ENCODE data around the gene SCYL1.
A peak's percentile ranks its signal among the peaks of the same experiment; 100 is the strongest.

Gene SCYL1

DNA sequence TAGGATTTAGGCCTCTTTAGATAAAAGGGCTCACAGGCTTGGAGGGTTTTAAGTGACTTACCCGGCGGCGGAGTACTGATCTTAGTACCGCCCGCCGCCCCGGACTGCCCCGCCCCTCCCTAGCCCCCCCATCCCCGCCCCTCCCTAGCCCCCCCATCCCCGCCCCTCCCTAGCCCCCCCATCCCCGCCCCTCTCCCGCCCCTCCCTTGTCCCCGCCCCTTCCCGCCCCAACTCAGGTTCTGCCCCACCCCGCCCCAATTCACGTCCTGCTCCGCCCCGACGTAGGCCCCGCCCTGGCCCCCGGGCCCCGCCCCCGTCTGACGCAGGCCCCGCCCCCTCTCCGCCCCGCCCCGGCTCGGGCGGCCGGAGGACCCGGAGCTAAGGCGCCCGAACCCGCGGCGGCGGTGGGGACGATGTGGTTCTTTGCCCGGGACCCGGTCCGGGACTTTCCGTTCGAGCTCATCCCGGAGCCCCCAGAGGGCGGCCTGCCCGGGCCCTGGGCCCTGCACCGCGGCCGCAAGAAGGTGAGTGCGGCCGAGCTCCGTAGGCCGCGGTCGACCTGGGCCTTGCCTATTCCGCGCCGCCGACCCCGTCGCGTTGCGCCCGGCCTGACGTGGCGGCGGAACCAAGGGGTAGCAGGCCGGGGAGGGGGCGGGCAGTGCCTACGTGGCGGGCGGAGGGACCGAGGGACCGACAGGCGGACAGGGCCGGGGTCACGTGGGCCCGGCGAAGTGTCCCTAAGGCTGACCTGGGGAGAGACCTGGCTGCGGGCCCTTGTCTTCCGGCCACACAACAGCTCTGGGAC lies at the start of gene SCYL1:
TSS of gene SCYL1 (plus strand) at position 343 of the 805 bp plus-strand sequence. CDS start at position 414, 71 bp downstream.
- peak; percentile 72 to 79 for DNase-seq (ENCODE audit: low read depth in 1 of 2, low spot score in 1 of 2)

DNA sequence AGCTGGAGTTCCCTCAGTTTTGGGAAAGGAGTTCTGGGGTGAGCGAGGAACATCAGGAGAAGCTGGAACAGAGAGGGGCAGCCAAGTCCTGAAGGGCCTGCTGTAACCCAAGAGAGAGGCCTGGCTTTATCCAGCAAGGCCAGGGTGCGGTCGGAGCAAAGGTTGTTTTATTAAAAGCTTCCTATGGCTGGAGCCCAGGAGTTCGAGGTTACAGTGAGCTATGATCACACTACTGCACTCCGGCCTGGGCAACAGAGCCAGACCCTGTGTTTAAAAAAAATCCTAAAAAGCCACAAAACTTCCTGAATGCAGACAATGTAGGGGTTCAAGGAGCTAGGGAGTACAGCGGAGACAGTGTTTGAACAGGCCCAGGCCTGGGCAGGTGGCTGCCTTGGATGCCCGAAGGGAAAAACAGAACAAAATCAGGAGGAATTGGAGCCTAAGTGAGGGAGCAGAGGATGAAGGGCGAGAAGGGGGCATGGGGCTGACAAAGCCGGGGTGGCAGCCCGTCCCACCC lies 48.2 kb upstream of the SCYL1 start:
- DNase-seq (ENCODE audit: low read depth in 1 of 2, low spot score in 1 of 2): no peak

DNA sequence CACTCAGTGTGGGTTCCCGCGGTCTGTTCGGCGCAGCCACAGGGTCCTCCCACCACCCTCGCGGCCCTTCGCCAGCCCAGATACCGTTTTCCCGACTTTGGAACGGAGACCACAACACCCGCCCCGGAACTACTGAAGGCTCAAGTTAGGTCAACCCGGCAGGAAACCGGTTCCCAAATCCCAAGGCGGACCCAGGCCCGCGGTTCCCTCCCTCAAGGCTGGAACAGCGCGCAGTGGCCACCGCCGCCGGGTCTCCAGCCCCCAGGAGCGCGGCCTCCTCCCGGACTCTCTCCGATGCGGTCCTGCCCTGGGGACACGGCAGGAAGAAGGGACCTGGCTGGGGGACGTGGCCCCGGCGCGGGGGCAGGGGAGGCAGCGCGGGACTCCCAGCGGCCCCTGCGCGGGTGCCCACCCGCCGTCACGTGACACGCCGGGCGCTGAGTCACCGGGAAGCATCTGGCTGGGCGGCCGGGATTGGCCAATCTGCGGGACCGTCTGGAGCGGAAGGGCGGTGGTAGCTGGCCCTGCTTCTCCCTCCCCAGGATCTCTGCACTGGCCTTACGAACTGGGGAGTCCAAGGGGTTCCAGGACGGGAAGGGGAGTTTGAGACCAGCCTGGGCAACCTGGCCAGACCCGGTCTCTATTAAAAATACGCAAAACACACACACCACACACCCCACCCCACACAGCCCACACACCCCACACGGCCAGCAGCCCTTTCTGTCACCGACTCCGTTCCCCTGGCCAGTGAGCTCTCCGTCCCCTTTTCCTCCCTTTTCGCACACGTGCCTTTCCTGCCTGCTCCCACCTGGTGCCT lies 47.5 kb upstream of the SCYL1 start:
- DNase-seq (ENCODE audit: low read depth in 1 of 2, low spot score in 1 of 2): peak; percentile 81 to 86

DNA sequence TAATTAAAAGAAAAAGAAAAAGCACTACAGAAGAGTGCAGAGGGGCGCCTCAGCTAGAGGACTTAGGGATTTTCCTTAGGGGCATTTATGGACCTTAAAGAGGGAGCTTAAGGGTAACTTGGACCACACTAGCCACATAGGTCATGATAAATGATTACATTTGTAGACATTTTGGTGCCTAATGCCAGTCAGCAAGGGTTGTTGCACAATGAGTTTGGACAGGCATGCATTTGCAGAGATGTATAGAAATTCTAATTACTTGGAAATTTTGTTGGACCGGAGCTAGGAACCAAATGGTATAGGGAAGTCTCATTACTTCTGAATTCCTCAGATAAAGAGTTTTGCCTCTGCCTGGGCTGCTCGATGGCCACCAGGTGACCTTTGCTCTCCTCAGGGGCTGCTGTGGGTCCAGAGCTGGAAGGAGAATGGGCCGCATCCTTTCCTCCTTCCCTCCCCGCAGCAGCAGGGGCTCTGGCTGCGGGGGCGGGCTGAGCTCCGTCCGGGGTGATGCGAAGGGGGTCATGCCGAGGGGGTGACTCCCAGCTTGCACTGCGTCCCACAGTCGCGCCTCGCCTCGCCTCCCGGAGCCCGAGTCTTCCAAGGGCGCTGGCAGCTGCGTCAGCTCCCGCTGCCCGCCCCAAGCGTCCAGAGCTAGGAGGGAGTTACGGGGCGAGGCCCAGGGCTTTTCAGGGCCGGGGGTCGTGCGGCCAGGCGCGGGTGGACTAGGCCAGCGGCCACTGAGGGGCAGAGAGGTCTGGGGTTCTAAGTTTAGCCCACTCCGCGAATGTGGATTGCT lies 46.3 kb upstream of the SCYL1 start:
- DNase-seq (ENCODE audit: low read depth in 1 of 2, low spot score in 1 of 2): no peak

DNA sequence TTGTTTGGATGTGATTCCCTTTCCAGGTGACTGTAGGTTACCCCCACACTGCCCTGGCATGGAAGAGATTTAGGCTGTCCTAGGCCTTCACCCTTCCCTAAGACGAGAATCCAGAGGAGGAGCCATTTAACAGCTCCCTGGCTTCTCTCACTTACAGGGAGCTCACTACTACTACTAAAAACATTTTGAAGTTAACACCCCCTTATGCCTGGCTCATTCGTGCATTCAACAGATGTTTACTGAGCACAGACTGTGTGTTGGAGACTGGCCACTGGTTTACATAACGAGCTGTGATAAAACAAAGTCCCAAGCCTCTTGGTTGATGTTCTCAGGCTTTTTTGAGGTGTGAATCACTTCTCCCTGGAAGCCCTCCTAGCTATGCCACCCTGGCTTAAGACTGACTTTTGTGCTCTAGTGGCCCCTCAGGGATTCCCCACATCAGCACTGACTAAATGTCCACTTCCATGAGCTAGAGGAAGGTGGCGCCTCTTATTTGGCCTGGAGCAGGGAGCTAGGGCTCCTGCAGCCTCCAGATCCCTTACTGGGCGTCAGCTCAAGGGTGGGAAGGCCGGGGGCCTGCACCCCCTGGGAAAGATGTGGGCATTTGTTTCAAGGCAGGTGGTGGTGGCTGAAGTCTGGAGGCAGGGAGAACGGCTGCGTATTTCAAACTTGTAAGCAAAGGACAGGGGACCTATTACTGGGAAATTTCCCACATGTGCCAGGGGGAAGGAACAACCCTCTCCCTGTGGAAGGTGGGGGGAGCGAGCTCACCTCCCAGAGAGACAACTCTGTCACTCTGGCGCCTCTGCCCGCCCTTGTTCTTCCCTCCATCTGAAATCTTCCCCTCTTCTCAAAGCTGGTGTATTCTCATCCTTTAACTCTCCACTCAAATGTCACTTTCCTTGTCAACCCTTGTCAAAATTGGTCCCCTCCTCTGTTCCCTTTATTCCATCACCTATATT lies 45.4 kb upstream of the SCYL1 start:
- DNase-seq (ENCODE audit: low read depth in 1 of 2, low spot score in 1 of 2): no peak

DNA sequence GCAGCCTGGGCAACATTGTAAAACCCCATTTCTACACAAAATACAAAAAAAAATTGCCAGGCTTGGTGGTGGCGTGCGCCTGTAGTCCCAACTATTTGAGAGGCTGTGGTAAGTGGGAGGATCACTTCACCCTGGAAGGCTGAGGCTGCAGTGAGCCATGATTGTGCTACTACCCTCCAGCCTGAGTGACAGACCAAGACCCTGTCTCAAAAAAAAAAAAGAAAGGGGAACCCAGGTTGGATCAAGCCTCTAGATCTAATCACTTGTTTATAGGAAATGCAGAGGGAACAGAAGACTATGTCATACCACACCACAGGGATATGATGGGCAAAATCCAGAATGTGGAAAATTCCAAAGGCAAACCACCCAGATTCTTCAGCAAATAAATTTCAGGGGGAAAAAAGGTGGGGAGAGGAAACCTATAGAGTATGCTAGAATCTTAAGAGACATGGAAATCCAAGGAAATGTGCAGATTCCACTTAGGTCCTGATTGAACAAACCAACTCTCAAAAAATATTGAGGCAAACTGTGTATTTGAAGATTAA lies 42.5 kb upstream of the SCYL1 start:
- no peak for DNase-seq (ENCODE audit: low read depth in 1 of 2, low spot score in 1 of 2)

DNA sequence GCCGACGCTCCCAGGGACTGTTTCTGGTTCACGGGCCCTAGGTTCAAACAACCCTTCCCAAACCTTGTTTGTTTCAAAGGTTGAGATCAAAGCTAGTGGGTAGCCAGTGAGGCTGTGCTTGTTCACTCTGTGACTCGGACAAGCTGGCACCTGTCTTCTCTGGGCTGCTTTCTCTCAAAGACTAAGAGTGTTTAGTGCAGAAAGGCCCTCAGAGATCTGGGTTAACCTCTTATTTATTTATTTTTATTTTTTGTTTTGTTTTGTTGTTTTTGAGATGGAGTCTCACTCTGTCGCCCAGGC lies 39.0 kb upstream of the SCYL1 start:
- DNase-seq (ENCODE audit: low read depth in 1 of 2, low spot score in 1 of 2): no peak

DNA sequence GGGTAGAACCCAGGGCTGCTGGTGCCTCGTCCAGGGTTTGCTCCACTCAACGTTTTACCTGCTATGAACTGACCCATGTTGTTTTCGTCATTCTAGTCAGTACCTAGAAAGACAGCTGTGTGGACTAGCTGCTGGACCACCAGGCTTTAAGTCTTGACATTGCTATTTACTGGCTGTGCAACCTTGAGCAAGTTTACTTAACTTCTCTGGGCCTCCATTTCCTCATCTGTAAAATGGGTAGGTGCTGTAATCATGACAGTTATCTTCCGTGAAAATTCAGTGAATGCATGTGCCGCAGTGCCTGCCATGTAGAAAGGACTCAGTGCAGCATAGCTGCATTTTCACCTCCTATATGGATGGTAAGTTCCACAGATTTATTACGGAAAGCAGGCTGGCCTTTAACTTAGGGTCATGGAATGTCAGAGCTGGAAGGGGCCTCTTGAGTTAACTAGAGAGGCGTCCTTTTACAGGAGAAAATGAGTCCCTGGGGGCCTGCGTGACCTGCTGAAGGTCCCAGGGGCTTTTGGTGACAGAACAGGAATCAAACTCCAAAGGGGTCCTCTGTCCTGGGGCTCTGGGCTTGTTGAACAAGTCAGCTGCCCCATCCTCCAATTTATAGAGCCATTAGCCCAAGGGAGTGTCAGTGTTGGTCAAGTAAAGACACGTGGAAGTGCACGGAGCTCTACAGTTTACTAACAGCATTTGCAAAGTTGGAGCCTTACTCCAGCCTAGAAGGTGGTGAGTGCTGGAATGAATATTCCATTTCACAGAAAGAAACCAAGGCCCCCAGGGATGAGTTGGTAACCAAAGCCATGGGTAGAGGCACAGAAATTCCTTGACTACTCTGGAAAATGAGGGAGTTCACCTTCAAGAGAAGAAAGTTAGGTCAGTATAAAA lies 38.1 kb upstream of the SCYL1 start:
- no peak for DNase-seq (ENCODE audit: low read depth in 1 of 2, low spot score in 1 of 2)

DNA sequence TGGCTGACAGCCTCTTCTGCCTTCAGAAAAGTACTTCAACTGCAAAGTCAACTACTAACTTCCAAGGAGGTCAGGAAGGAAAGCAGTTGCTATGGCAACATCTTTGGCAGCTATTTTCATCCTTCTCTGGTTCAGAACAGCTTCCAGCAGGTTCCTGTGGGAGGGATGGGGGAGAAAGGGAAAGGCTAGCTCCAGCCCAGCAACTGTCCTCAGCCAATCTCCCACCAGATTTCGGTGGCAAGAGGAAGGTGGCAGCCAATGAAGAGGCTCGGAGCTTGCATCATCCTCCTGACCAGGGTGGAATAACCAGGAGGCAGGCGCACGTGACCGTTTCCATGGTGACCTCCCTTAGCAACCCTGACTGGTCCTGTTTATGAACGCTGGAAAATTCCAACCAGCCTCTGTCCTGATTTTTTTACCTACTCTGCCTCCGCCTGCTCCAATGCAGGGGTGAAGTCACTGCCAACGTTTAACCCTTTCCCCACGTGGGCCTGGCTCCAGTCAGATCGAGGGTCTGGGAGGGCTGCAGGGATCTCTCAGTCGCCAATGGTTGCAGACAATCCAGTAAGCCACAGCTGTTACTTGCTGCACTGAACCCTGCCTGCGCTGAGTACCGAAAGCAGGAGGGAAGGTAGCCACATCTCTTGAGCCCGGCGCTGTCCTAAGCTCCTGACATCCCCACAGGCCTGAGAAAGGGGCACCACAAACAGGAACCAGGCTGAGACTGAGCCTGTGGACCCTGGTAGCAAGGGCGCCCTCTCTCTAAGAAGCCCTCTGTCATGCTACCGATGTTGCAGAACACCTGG lies 37.2 kb upstream of the SCYL1 start:
- DNase-seq (ENCODE audit: low read depth in 1 of 2, low spot score in 1 of 2): no peak

DNA sequence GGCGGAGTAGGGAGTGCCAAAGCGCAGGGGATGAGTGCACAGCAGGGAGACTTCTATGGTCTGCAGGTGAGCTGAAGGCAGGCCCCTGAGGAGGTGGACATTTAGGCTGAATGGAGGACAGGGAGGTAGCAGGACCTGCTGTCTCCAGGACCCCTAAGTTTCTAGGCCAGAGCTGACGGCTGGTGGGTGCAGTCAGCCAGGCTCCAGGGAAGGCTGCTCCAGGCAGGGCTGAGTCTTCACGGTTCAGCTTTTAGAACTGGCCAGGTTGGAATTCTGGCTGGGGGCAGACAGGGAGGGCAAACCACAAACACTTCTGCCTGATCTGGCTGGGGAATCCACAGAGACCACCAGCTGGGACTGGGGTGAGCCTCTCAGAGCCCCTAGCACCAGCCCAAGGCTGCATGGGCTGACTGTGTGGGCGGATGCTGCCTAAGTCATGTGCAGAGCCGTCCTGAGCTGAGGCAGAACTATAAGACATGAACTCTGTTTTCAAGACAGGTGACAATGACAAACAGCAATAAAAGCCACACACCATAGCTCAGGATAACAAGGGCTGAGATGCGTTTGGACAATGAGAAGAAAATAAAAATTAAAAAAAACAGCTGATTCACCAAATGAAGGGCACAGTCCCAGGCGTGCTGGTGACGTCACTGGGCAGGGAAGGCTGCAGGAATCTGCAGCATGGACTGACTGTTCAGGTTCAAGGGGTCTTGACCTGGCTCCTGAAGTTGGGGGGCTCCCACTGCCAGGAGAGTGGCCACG lies 36.4 kb upstream of the SCYL1 start:
- no peak for DNase-seq (ENCODE audit: low read depth in 1 of 2, low spot score in 1 of 2)

DNA sequence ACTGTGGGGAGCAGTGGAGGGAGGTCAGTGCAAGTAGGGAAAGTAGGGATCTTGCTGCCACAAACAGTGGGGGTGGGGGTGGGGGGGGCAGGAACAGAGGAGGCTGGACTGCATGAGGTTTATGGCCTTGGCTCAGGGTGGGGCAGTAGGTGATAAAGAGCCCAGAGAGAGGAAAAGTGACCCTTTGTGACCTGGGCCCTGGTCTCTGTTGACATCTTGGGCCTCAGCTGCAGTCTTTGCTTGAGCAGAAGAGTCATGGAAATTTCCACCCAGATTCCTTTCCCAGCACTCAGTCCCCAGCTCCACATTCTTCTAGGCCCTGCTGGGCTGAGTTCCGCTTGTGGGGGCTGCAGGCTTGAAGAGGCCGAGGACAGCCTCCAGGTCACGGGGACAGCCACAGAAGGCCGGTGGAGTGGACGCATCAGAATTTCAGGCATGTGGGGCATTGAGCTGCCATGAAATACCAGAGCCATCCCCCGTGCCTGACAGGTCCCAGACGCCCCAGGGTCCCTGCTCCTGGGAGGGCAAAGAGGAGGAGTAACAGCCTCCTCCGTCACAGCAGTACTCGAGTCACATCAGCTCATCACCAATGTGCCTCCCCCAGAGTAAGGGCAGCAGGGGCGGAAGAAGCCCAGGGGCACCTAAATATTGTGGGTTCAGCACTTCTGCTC lies 35.7 kb upstream of the SCYL1 start:
- DNase-seq (ENCODE audit: low read depth in 1 of 2, low spot score in 1 of 2): no peak

DNA sequence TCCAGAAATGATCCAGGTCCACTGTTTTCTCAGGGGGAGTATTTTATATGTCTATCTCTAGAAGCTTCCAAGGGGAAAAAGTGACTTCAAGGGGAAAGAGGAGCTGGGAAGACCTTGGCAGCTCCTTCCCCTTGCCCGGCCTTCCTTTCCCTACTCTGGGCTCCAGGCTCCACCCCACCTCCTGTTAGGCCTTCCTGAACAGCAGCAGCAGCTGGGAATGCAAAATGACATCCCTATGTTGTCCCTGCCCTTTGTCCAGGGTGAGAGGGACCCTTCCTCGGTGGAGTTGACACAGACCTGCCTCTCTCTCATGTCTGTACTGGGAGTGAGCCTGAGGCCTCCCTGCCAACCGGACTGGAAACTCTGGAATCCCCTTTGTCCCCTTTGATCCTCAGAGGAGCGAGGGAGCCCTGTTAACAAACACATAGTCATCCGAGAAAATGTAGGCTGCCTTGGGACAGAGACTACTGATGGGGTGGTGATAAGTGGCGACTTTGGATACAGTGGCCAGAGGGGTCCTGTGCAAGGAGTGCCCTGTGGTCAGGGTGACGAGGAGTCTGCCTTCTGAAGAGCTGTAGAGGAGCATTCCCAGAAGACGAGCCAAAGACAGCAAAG lies 35.1 kb upstream of the SCYL1 start:
- no peak for DNase-seq (ENCODE audit: low read depth in 1 of 2, low spot score in 1 of 2)

DNA sequence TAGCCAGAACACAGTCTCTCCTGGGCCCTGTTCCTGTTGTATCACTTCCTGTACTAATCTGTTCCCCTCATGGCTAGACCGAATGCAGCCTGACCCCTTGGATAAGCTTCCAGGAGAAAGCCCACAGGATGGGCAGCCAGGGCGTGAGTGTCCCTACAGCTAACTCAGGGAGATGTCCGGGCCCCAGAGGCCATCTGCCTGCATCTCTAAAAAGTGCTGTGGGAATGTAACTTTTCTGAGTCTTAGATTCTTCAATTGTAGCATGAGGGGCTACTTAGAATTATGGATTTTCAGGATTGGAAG lies 33.8 kb upstream of the SCYL1 start:
- no peak for DNase-seq (ENCODE audit: low read depth in 1 of 2, low spot score in 1 of 2)

DNA sequence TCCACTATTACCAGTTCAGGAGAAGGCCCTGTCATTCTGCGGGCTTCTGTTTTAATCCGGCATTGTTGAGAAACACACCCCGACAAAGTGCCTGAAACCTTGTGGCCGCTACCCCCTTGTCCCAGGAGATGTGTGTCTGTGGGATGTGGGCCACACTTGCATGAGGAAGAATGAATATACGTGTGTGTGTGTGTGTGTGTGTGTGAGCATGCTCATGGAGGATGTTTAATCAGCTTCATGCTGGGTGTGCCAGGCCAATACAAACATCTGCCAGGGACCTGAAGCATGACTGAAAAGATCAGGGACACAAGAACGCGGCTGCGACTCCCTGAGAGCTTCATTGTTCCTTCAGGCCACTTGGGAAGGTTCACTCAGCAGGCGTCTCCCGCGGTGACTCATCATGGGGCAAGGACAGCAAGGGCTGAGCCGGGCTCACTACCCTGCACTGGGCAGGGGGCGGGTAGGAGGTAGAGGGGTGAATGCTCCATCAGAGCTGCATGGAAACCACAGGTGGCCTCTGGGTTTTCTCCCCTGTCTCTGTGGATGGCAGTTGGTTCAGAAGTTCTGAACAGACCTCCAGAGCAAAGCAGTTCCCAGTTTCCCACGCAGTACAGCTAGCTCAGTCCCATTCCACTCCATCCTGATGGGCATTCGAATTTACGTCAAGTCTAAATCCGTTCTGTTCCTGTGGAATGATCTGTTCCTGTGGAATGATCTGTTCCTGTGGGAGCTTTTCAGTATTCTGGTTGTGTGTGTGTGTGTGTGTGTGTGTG lies 33.1 kb upstream of the SCYL1 start:
- DNase-seq (ENCODE audit: low read depth in 1 of 2, low spot score in 1 of 2): no peak

DNA sequence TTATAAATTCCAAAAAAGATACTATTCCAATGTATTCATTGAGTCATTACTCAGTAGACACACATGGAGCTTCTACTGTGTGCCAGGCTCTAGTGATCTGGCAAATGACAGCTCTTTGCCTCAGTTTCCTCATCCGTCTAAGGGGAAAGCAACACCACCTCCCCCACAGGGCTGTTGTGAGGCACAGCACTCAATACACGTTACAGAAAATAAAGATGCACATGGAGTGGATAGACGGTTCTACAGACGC lies 32.6 kb upstream of the SCYL1 start:
- DNase-seq (ENCODE audit: low read depth in 1 of 2, low spot score in 1 of 2): no peak

DNA sequence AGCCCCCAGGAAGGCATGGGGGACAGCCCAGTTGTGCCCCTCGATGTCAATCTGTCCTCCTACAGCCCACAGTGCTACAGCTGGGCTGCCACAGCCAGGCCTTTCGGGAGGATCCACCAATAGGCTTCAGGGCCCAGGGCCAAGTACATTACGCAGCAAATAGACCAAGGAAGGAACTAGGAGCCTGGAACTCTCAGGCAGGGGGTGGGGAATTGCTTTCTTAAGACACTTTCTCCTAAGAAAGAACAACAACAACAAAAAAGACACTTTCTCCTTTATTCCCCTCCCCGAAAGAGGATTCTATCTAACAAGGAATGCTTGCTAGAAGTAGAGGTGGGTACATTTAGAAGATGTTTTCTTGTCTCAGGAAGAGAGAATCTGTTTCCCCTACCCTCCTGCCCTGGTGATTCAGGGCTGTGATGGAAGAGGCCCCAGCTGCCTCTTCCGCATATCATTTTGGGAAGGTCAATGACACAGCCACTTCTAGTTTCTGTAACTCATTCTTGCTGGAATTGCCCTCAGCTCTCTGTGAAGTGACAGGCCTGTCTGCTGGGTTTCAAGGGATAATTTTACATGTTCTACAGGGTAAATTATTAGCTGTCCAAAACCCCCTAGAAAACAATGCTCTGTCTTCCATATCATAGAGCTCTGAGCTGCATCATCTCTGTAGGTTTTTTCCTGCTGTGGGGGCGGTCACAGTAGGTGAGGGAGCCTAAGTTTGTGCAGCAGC lies 32.1 kb upstream of the SCYL1 start:
- DNase-seq (ENCODE audit: low read depth in 1 of 2, low spot score in 1 of 2): no peak

Measured in activated T-helper 1 cell treated with anti-CD3 and anti-CD28 coated beads, Interleukin-2, amount 50 U/mL, for 16 hours (primary cell).